Naive thymus-derived CD8-positive, alpha-beta T cell (primary cell): ENCODE measurements around the gene LGALS4. TPM values are rescaled to one million over a fixed set of nuclear protein-coding genes. Genes with fewer than 3 reads are reported as not detected.
"Not testable (repeated sequence)": the region's sequence is repeated elsewhere in the genome, so short reads cannot be mapped to it uniquely, and the experiment has no call there.

Source experiments
- ATAC-seq, 2 donors: fragments of 150-1000 bp; cut with Tn5 transposase in 1 of 2; sonication (Bioruptor Pico), chemical (Tn5 transposase) in 1 of 2; 1 replicate in 1 of 2; 2 replicates in 1 of 2; pipeline ENCODE4 v1.10.0; 2021; ENCODE audit warnings: mild to moderate bottlenecking in 2 of 2, moderate library complexity in 2 of 2
- POLR2A ChIA-PET: fragments of 350-600 bp; sonication (Branson Sonifier 250); formaldehyde crosslinking; loops from one replicate; lab custom pipeline; 2021; ENCODE audit warnings: antibody characterized with exemption; lab: Charles Lee
- DNase-seq, 10 donors: peaks; one replicate each; pipeline versions ENCODE4 v3.0.0 to v3.0.0-alpha.2; 2020 to 2022
- H3K27ac Mint-ChIP-seq, 10 donors: one replicate each; pipeline ENCODE4 v1.8.0; 2020 to 2022; ENCODE audit warnings: mild to moderate bottlenecking in 10 of 10, mixed read lengths in 10 of 10, moderate library complexity in 4 of 10, inconsistent platforms in 1 of 10
- H3K27me3 Mint-ChIP-seq, 5 donors: one replicate each; pipeline ENCODE4 v1.8.0; 2021 to 2022; ENCODE audit warnings: mixed read lengths in 5 of 5
- H3K36me3 Mint-ChIP-seq, 3 donors: one replicate each; pipeline ENCODE4 v1.8.0; 2020 to 2022; ENCODE audit warnings: mixed read lengths in 3 of 3, mild to moderate bottlenecking in 2 of 3, inconsistent platforms in 1 of 3
- H3K4me1 Mint-ChIP-seq, 4 donors: one replicate each; pipeline ENCODE4 v1.8.0; 2021 to 2022; ENCODE audit warnings: mixed read lengths in 4 of 4
- H3K4me3 Mint-ChIP-seq, 10 donors: one replicate each; pipeline ENCODE4 v1.8.0; 2020 to 2022; ENCODE audit warnings: mild to moderate bottlenecking in 10 of 10, mixed read lengths in 10 of 10, moderate library complexity in 6 of 10, inconsistent platforms in 1 of 10
- H3K9me3 Mint-ChIP-seq, 9 donors: one replicate each; pipeline ENCODE4 v1.8.0; 2020 to 2022; ENCODE audit warnings: mixed read lengths in 9 of 9, mild to moderate bottlenecking in 3 of 9, inconsistent platforms in 1 of 9, moderate library complexity in 1 of 9
- polyA plus RNA-seq, 3 donors: library from polyadenylated mRNA; unstranded; fragments of 300-500 nt; fragmentation: Illumina TruSeq; gene quantifications; one replicate each; pipeline ENCODE4 v1.2.3, GENCODE V29; 2021
- total RNA-seq, 8 experiments: library from RNA in 2 of 8; stranded (reverse) in 2 of 8; gene quantifications; one replicate each; pipeline ENCODE4 v1.2.3 and lab custom pipeline; 2021 to 2026

LGALS4 gene
- total and polyA plus RNA-seq, 5 experiments from 2014 or later, result 0.27 to 10.7 (median 9.6) TPM; not detected in 2

GRCh38 chr19:38788478-38789243, 24.1 kb downstream of the LGALS4 start, which contains the start of gene LGALS7B:
Gene LGALS7B (plus strand): TSS chr19:38789200. CDS start chr19:38789227, 27 bp downstream.
- DNase-seq (no peak), ATAC-seq (no peak)
- Mint-ChIP-seq H3K9me3 (no peaks in the 10 kb centered on the region), H3K27ac (peak within 1 kb of the TSS in 3 of 10 donors; percentile 10 to 60 (median 40)), H3K27me3 (no peaks in the 10 kb centered on the region), H3K4me3 (no peak within 1 kb of the TSS), H3K4me1 (peaks cover 0 to 6% (median 2%) of the 10 kb centered on the region in 4 donors), H3K36me3 (no peaks in the 10 kb centered on the region)
- POLR2A ChIA-PET, result no interaction called here

DNA sequence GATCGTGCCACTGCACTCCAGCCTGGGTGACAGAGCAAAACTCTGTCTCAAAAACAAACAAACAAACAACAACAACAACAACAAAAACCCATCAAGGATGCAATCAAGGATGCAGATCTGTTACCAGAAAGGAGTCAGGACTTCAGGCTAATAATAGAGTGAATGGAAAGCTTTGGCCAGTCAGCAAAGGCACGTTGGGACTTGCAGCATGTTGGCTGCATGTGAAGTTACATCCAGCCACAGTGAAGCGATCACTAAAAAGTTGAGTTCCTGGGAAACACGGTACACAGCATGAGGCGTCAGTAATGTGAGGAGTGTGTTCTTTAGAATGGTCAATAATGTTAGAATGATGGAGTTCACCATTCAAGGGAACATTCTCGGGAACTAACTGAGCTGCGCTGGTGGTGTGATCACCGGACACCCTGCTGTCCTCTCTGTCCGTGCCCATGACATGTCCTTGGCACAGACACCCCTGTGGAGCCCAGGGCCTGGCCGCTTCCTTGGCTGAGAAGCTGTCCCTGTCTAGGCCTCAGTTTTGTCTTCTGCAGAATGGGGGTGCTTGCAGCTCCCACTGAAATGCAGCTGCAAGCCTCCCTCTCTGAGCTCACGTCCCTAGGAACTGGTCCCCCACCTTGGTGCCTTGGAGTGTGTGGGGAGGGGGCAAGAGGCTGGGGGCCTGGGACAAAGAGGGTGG, 26.0 kb downstream of the LGALS4 start:
- Mint-ChIP-seq H3K36me3 (no peaks in the 10 kb centered on the region), H3K4me3 (no peak overlapping the region), H3K9me3 (no peaks in the 10 kb centered on the region), H3K27ac (no peak overlapping the region), H3K27me3 (peaks cover 0 to under 1% (median 0%) of the 10 kb centered on the region in 5 donors), H3K4me1 (no peaks in the 10 kb centered on the region)
- POLR2A ChIA-PET, result interaction anchor here (0.5 to 1.4 kb wide), 3 partner anchors 17 to 74 kb away, joined by 3 to 4 read pairs (median 3); no protein-coding TSS in a partner anchor
- ATAC-seq (no peak), DNase-seq (no peak)

DNA sequence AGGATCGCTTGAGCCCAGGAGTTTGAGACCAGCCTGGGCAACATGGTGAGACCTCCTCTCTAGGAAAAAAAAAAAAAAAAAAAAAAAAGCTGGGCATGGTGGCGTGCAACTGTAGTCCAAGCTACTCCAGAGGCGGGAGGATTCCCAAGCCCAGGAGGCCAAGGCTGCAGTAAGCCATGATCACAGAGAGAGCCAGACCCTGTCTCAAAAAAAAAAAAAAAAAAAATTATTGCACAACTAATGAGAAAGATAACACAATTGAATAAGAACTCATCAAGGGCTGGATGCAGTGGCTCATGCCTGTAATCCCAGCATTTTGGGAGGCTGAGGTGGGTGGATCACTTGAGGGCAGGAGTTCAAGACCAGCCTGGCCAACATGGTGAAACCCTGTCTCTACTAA, 26.7 kb downstream of the LGALS4 start:
- not testable (repeated sequence) for H3K4me3 Mint-ChIP-seq, H3K27ac Mint-ChIP-seq

GRCh38 chr19:38785187-38785699, 27.5 kb downstream of the LGALS4 start:
- no peaks in the 10 kb centered on the region for H3K9me3 Mint-ChIP-seq
- H3K4me3 Mint-ChIP-seq, result no peak overlapping the region
- no peaks in the 10 kb centered on the region for H3K4me1 Mint-ChIP-seq
- H3K27me3 Mint-ChIP-seq, result peaks cover 0 to 1% (median 0%) of the 10 kb centered on the region in 5 donors
- no peak for DNase-seq
- POLR2A ChIA-PET, result interaction anchor here (1.4 kb wide), 1 partner anchor 16 kb away, joined by 3 read pairs; no protein-coding TSS in a partner anchor
- H3K36me3 Mint-ChIP-seq, result no peaks in the 10 kb centered on the region
- no peak for ATAC-seq
- H3K27ac Mint-ChIP-seq, result peak overlapping the region in 1 of 10 donors; percentile 28

More for the DNA sequence above, 26.7 kb downstream of the LGALS4 start:
- POLR2A ChIA-PET, result interaction anchor here (0.5 to 1.4 kb wide), 3 partner anchors 17 to 74 kb away, joined by 3 to 4 read pairs (median 3); no protein-coding TSS in a partner anchor
- ATAC-seq, DNase-seq, H3K36me3 Mint-ChIP-seq, H3K4me1 Mint-ChIP-seq, H3K27me3 Mint-ChIP-seq, H3K9me3 Mint-ChIP-seq: not testable (repeated sequence)

DNA sequence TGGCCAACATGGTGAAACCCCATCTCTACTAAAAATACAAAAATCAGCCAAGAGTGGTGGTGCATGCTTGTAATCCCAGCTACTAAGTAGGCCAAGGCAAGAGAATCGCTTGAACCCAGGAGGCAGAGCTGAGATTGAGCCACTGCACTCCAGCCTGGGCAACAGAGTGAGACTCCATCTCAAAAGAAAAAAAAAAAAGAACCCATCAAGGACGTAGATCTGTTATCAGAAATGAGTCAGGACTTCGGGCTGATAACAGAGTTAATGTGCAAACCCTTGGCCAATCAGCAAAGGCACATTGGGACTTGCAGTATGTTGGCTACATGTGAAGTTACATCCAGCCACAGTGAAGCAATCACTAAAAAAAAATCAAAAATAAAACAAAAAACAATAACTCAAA, 28.5 kb downstream of the LGALS4 start:
- DNase-seq, result no peak
- H3K4me3 Mint-ChIP-seq, result no peak overlapping the region
- H3K9me3 Mint-ChIP-seq, result no peaks in the 10 kb centered on the region
- no peak overlapping the region for H3K27ac Mint-ChIP-seq
- POLR2A ChIA-PET, result interaction anchor here (0.6 kb wide), 1 partner anchor 341 kb away, joined by 3 read pairs; the partner anchor contains the start of gene PAK4
- H3K36me3 Mint-ChIP-seq, result no peaks in the 10 kb centered on the region
- no peak for ATAC-seq
- peaks cover 0 to 1% (median 0%) of the 10 kb centered on the region in 5 donors for H3K27me3 Mint-ChIP-seq
- H3K4me1 Mint-ChIP-seq, result no peaks in the 10 kb centered on the region

DNA sequence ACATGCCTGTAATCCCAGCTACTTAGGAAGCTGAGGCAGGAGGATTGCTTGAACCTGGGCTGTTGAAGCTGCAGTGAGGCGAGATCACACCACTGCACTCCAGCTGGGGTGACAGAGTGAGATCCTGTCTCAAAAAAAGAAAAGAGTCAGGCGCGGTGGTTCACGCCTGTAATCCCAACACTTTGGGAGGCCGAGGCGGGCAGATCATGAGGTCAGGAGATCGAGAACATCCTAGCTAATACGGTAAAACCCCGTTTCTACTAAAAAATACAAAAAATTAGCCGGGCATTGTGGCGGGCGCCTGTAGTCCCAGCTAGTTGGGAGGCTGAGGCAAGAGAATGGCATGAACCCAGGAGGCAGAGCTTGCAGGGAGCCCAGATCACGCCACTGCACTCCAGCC, 30.5 kb downstream of the LGALS4 start:
- H3K4me1 Mint-ChIP-seq, H3K9me3 Mint-ChIP-seq, H3K36me3 Mint-ChIP-seq, ATAC-seq, H3K27ac Mint-ChIP-seq, H3K27me3 Mint-ChIP-seq, POLR2A ChIA-PET, H3K4me3 Mint-ChIP-seq, DNase-seq: not testable (repeated sequence)

GRCh38 chr19:38781058-38781457, 31.7 kb downstream of the LGALS4 start:
- Mint-ChIP-seq H3K4me1 (peaks cover 0 to 3% (median 0%) of the 10 kb centered on the region in 4 donors), H3K27me3 (peaks cover 0 to 1% (median 0%) of the 10 kb centered on the region in 5 donors), H3K36me3 (no peaks in the 10 kb centered on the region), H3K27ac (peak overlapping the region in 1 of 10 donors; percentile 87), H3K9me3 (no peaks in the 10 kb centered on the region), H3K4me3 (no peak overlapping the region)
- no peak for ATAC-seq
- POLR2A ChIA-PET, result no interaction called here
- no peak for DNase-seq

GRCh38 chr19:38780443-38780842, 32.3 kb downstream of the LGALS4 start:
- ATAC-seq (no peak), DNase-seq (no peak)
- H3K4me1 Mint-ChIP-seq, result peaks cover 0 to 3% (median 0%) of the 10 kb centered on the region in 4 donors
- no peaks in the 10 kb centered on the region for H3K9me3 Mint-ChIP-seq
- POLR2A ChIA-PET, result no interaction called here
- no peaks in the 10 kb centered on the region for H3K36me3 Mint-ChIP-seq
- H3K27me3 Mint-ChIP-seq, result peaks cover 0 to 1% (median 0%) of the 10 kb centered on the region in 5 donors
- no peak overlapping the region for H3K27ac Mint-ChIP-seq
- no peak overlapping the region for H3K4me3 Mint-ChIP-seq

DNA sequence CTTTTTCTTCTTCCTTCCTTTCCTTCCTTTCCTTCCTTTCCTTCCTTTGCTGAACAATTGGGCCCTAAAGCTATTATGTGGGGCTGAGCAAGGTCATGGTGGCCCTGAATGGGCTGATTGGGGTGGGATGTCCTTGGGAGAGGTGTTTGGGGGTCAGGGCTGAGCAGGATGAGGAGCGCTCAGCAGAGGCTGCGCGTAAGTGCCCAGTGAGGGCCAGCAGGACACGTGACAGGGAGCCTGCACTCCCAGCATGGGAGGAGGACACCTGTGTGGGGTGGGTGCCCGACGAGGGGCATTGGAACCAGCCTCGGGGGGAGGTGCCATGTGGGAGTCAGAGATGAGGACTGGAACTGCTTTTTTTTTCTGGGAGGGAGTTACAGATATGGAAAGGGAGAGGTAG, 34.0 kb downstream of the LGALS4 start:
- Mint-ChIP-seq H3K4me3 (no peak overlapping the region), H3K27me3 (peaks cover 0 to 1% (median 0%) of the 10 kb centered on the region in 5 donors), H3K27ac (no peak overlapping the region), H3K4me1 (peaks cover 0 to 4% (median 0%) of the 10 kb centered on the region in 4 donors), H3K9me3 (no peaks in the 10 kb centered on the region), H3K36me3 (no peaks in the 10 kb centered on the region)
- POLR2A ChIA-PET, result no interaction called here
- no peak for DNase-seq
- no peak for ATAC-seq

DNA sequence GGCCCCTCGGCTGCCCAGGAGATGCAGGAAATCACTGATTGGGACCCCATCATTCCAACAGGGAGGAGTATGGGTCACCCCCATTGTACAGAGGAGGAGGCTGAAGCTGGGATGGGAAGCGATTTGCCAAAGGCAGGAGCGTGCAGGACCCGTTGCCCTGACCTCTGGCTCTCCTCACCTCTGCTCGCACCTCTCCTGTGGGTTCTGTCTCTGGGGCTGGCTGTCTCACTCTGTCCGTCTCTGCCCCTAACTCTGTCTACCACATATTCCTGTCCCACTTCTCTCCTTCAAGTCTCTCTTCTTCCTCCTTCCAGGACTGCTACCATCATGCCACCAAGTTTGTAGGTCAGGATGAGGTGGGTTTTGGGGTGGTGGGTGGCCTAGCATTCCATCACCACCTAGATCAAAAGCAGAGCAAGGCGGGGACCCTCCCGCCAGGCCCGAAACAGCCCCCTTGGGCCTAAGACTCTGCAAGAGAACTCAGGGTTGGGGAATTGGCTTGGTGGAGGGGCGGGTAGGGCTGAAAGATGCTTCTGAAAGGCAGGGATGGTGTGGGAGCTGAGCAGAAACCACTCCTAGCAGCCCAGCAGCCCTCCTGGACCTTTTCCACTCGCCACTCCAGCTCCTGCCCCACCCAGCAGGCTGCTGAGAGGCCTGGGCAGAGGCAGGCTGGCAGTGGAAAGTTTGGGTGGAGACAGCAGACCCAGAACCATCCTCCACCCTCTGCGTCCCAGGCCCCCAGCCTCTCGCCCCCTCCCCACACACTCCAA, 38.4 kb downstream of the LGALS4 start:
- peaks cover 3 to 5% (median 3%) of the 10 kb centered on the region in 4 donors for H3K4me1 Mint-ChIP-seq
- ATAC-seq, result no peak

DNA sequence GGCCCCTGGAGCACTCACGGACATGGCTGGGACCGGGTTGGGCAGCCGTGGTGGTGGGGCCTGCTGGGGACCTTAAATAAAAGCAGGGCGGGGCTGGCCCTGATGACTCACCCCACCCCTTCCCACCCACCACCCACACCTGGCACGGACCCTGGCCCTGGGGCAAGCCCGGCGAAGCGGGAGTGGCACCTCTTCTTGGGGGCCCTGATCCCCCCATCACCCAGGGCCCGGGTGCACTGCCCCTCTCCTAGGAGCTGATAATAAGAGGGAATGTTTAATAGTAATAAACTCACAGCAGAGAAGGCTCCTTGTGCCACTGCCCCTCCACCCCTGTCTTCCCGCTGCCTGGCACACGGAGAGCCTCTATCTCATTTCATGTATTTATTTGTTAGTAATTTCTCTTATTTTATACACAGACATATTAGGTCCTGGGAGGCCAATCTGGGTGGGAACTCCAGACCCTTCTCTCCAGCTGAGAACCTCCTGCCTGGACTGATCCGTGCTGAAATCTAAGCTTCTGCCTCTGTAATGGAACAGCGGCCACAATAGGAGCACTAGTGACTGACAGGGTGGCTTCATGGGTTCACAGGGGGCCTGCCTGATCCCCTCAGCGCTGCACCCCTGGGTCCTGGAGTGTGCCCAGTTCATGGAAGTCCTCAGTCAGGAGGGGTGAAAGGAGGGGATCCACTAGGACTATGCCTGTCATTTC, 39.1 kb downstream of the LGALS4 start, which contains the start of gene LGALS7:
TSS of gene LGALS7 (minus strand) at position 49 of the 709 bp plus-strand sequence. CDS start at position 24, 25 bp downstream.
- DNase-seq (no peak), ATAC-seq (no peak)
- Mint-ChIP-seq H3K4me3 (peak within 1 kb of the TSS in 1 of 10 donors; percentile 4), H3K9me3 (no peaks in the 10 kb centered on the region), H3K27ac (peak within 1 kb of the TSS in 2 of 10 donors; percentile 37 to 88), H3K27me3 (no peaks in the 10 kb centered on the region), H3K36me3 (no peaks in the 10 kb centered on the region), H3K4me1 (peaks cover 3 to 9% (median 7%) of the 10 kb centered on the region in 4 donors)
- POLR2A ChIA-PET, result no interaction called here

More for the DNA sequence above, 38.4 kb downstream of the LGALS4 start:
- Mint-ChIP-seq H3K4me3 (no peak overlapping the region), H3K27ac (peak overlapping the region in 2 of 10 donors; percentile 37 to 88), H3K27me3 (no peaks in the 10 kb centered on the region), H3K36me3 (no peaks in the 10 kb centered on the region), H3K9me3 (no peaks in the 10 kb centered on the region)
- no peak for DNase-seq
- POLR2A ChIA-PET, result no interaction called here
